Measurements from ENCODE around the gene PLXNA4.

GRCh38 chr7:132270517-132270916 is 305.8 kb downstream of the PLXNA4 start:
- TF ChIP-seq FOXM1 (IDR thresholded peaks at IDR 0.05; ENCODE audit: borderline replicate concordance) (no peak), FOXA1 (IDR thresholded peaks at IDR 0.05) (no peak), SP1 (IDR thresholded peaks at IDR 0.05) (no peak), NFRKB (IDR thresholded peaks at IDR 0.05) (no peak), ZNF384 (IDR thresholded peaks at IDR 0.05) (no peak), ELF4 (IDR thresholded peaks at IDR 0.05) (no peak), SUZ12 (IDR thresholded peaks at IDR 0.05) (no peak), HDGF (IDR thresholded peaks at IDR 0.05; ENCODE audit: borderline replicate concordance) (no peak), ARNT (IDR thresholded peaks at IDR 0.05) (no peak), TARDBP (IDR thresholded peaks at IDR 0.05) (no peak), CTBP1 (IDR thresholded peaks at IDR 0.05; ENCODE audit: borderline replicate concordance) (no peak)
